Thymus (tissue), 11 donors: ENCODE data around the gene PARP3. TPM values are rescaled to one million over a fixed set of nuclear protein-coding genes. Genes with fewer than 3 reads are reported as not detected.

Experiments
- DNase-seq, 9 donors: peaks; one replicate each; pipeline ENCODE4 v3.0.0-alpha.2; 2013; ENCODE audit warnings: low spot score in 9 of 9, low read depth in 6 of 9, missing footprints in 1 of 9
- H3K27ac ChIP-seq, 2 donors: one replicate each; pipeline ENCODE4 v1.5.1; 2013; ENCODE audit warnings: control low read depth in 1 of 2, low read depth in 1 of 2, low read length in 1 of 2, mild to moderate bottlenecking in 1 of 2, moderate library complexity in 1 of 2
- H3K27me3 ChIP-seq, 2 donors: one replicate each; pipeline ENCODE4 v1.5.1; 2013; ENCODE audit warnings: low read length in 1 of 2; ENCODE audit not compliant: control insufficient read depth in 2 of 2, insufficient read depth in 1 of 2
- H3K36me3 ChIP-seq, 2 donors: one replicate each; pipeline ENCODE4 v1.5.1; 2013; ENCODE audit warnings: low read length in 1 of 2, mild to moderate bottlenecking in 1 of 2, moderate library complexity in 1 of 2; ENCODE audit not compliant: control insufficient read depth in 2 of 2, insufficient read depth in 2 of 2
- H3K4me1 ChIP-seq, 2 donors: one replicate each; pipeline ENCODE4 v1.5.1; 2013; ENCODE audit warnings: low read length in 2 of 2; ENCODE audit not compliant: control insufficient read depth in 2 of 2, insufficient read depth in 2 of 2
- H3K4me3 ChIP-seq, 2 donors: one replicate each; pipeline ENCODE4 v1.5.1; 2013; ENCODE audit warnings: low read length in 2 of 2, control low read depth in 1 of 2, mild to moderate bottlenecking in 1 of 2
- H3K9me3 ChIP-seq, 2 donors: one replicate each; pipeline ENCODE4 v1.5.1; 2013; ENCODE audit warnings: low read length in 1 of 2, mild to moderate bottlenecking in 1 of 2; ENCODE audit not compliant: control insufficient read depth in 2 of 2, insufficient read depth in 1 of 2
- WGBS: extraction: QIAGEN DNeasy Blood & Tissue Kit; methylation state at CpG from one replicate; pipeline ENCODE4 v1.1.7; 2013; 5-methylcytosine and 5-hydroxymethylcytosine counted together
- polyA plus RNA-seq: library from polyadenylated mRNA; stranded (reverse); fragments of 200-250 nt; gene quantifications from one replicate; pipeline ENCODE4 v1.2.3, GENCODE V29; 2013
- total RNA-seq: library from RNA; stranded (reverse); fragments of 120-200 nt; gene quantifications from one replicate; pipeline ENCODE4 v1.2.4, GENCODE V29; 2013
- donor health status: healthy.

Gene PARP3
- total and polyA plus RNA-seq, 2 donors = 8.0 to 11.2 TPM

GRCh38 chr3:51945926-51946705 lies 4.0 kb downstream of the PARP3 start:
- no peaks in the 10 kb centered on the region for H3K9me3 ChIP-seq
- H3K4me3 ChIP-seq = no peak overlapping the region
- WGBS = 98% methylated on average over 14 of the region's 14 CpGs
- peaks cover 10 to 15% of the 10 kb centered on the region in 2 donors for H3K4me1 ChIP-seq
- no peaks in the 10 kb centered on the region for H3K36me3 ChIP-seq
- H3K27ac ChIP-seq = no peak overlapping the region
- H3K27me3 ChIP-seq = peaks cover 0 to 6% of the 10 kb centered on the region in 2 donors
- DNase-seq = no peak

- Histone ChIP-seq H3K36me3 (no peaks in the 10 kb centered on the region), H3K4me1 (peaks cover 4 to 10% of the 10 kb centered on the region in 2 donors), H3K27ac (no peak overlapping the region), H3K27me3 (peaks cover 0 to 7% of the 10 kb centered on the region in 2 donors), H3K4me3 (no peak overlapping the region), H3K9me3 (no peaks in the 10 kb centered on the region)
- no peak for DNase-seq
- 93% methylated on average over 4 of the region's 4 CpGs for WGBS
Observed at GRCh38 chr3:51946796-51947195, 4.6 kb downstream of the PARP3 start.

GRCh38 chr3:51947215-51947900 lies 5.2 kb downstream of the PARP3 start:
- Histone ChIP-seq H3K27ac (no peak overlapping the region), H3K36me3 (no peaks in the 10 kb centered on the region), H3K9me3 (no peaks in the 10 kb centered on the region), H3K27me3 (peaks cover 0 to 13% of the 10 kb centered on the region in 2 donors), H3K4me3 (no peak overlapping the region), H3K4me1 (peaks cover 3 to 7% of the 10 kb centered on the region in 2 donors)
- 93% methylated on average over 13 of the region's 13 CpGs for WGBS
- no peak for DNase-seq

GRCh38 chr3:51948016-51948580 lies 5.9 kb downstream of the PARP3 start:
- Histone ChIP-seq H3K9me3 (no peaks in the 10 kb centered on the region), H3K4me3 (no peak overlapping the region), H3K27me3 (peaks cover 0 to 16% of the 10 kb centered on the region in 2 donors), H3K36me3 (no peaks in the 10 kb centered on the region), H3K4me1 (no peaks in the 10 kb centered on the region), H3K27ac (no peak overlapping the region)
- 95% methylated on average over 10 of the region's 10 CpGs for WGBS
- DNase-seq = no peak

GRCh38 chr3:51949121-51949520 lies 7.0 kb downstream of the PARP3 start:
- Histone ChIP-seq H3K27me3 (peaks cover 8 to 26% of the 10 kb centered on the region in 2 donors), H3K9me3 (no peaks in the 10 kb centered on the region), H3K36me3 (no peaks in the 10 kb centered on the region), H3K4me1 (no peaks in the 10 kb centered on the region), H3K4me3 (no peak overlapping the region), H3K27ac (no peak overlapping the region)
- whole genome bisulfite sequencing = 89% methylated on average over 5 of the region's 5 CpGs
- DNase-seq = no peak

GRCh38 chr3:51950899-51951298 lies 8.7 kb downstream of the PARP3 start:
- no peak for DNase-seq

GRCh38 chr3:51953445-51953844 lies 11.3 kb downstream of the PARP3 start:
- H3K4me3 ChIP-seq = no peak overlapping the region
- H3K9me3 ChIP-seq = peaks cover 0 to 3% of the 10 kb centered on the region in 2 donors
- no peaks in the 10 kb centered on the region for H3K36me3 ChIP-seq
- DNase-seq = no peak
- peaks cover 32 to 69% of the 10 kb centered on the region in 2 donors for H3K27me3 ChIP-seq
- H3K27ac ChIP-seq = no peak overlapping the region
- H3K4me1 ChIP-seq = peaks cover 5 to 11% of the 10 kb centered on the region in 2 donors
- 90% methylated on average over 3 of the region's 3 CpGs for WGBS

More at GRCh38 chr3:51950899-51951298, 8.7 kb downstream of the PARP3 start:
- 96% methylated on average over 2 of the region's 2 CpGs for WGBS
- Histone ChIP-seq H3K27me3 (peaks cover 20 to 44% of the 10 kb centered on the region in 2 donors), H3K27ac (no peak overlapping the region), H3K36me3 (no peaks in the 10 kb centered on the region), H3K4me3 (no peak overlapping the region), H3K4me1 (peaks cover 0 to 3% of the 10 kb centered on the region in 2 donors), H3K9me3 (no peaks in the 10 kb centered on the region)

GRCh38 chr3:51954105-51954504 lies 11.9 kb downstream of the PARP3 start:
- no peak for DNase-seq

GRCh38 chr3:51954713-51955112 lies 12.6 kb downstream of the PARP3 start:
- Histone ChIP-seq H3K27ac (no peak overlapping the region), H3K4me1 (peaks cover 5 to 11% of the 10 kb centered on the region in 2 donors), H3K4me3 (no peak overlapping the region), H3K9me3 (peaks cover 0 to 3% of the 10 kb centered on the region in 2 donors), H3K36me3 (no peaks in the 10 kb centered on the region), H3K27me3 (peaks cover 34 to 79% of the 10 kb centered on the region in 2 donors)
- DNase-seq = no peak
- 92% methylated on average over 1 of the region's 1 CpG for WGBS

More at GRCh38 chr3:51954105-51954504, 11.9 kb downstream of the PARP3 start:
- no peak overlapping the region for H3K4me3 ChIP-seq
- WGBS = 63% methylated on average over 6 of the region's 6 CpGs
- H3K4me1 ChIP-seq = peaks cover 5 to 11% of the 10 kb centered on the region in 2 donors
- no peaks in the 10 kb centered on the region for H3K36me3 ChIP-seq
- H3K27ac ChIP-seq = no peak overlapping the region
- H3K9me3 ChIP-seq = peaks cover 0 to 3% of the 10 kb centered on the region in 2 donors
- H3K27me3 ChIP-seq = peaks cover 33 to 75% of the 10 kb centered on the region in 2 donors
